OCI-LY3 (cell line): ENCODE measurements around the gene SAA1.

Source experiments
- EZH2phosphoT487 ChIP-seq: fragments of 200-600 bp; shearing (Covaris generic); IDR thresholded peaks from 2 replicates; pipeline ENCODE4 v1.6.1; 2018; ENCODE audit warnings: antibody characterized with exemption, mixed run types, low read depth
- TF ChIP-seq, protein P1 (sequence below): fragments of 200-600, 300-600 bp; sonication (generic); IDR thresholded peaks from 2 replicates; pipeline ENCODE4 v1.5.1; 2014; ENCODE audit warnings: antibody characterized with exemption, low read length, low read depth

DNA sequence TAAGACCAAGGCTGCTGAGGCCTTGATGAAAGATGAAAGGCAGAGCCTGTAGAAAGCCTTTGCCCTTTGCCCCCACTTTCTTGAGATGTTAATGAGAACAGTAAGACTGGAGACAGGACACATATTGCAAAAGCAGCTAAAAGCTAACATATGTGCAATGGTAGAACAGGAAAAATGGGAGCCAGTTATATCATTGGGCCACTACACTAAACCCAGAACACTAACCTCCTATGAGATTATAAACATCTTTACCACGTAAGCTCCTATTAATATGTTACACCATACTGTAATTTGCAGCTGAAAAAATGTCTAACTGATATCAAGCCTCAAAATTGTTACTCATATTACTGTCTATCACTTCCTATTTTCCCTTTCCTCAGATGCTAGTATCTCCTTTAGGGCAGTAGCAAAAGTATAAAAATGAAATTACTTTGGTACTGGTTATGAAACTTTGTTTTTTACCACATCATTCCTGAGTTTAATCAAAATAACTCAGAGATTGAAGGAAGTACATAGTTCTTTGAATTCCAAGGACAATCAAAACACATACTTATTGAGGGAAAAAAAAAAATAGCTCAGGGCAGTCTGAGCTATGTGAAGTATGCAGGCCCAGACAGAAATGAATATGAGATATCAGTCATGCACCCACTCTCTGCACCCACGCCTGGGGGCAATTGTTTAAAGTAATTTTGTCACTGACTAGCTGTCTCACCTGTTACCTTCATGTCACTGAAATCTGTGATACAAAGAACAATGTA, 46.8 kb downstream of the SAA1 start:
- TF ChIP-seq, protein P1, sequence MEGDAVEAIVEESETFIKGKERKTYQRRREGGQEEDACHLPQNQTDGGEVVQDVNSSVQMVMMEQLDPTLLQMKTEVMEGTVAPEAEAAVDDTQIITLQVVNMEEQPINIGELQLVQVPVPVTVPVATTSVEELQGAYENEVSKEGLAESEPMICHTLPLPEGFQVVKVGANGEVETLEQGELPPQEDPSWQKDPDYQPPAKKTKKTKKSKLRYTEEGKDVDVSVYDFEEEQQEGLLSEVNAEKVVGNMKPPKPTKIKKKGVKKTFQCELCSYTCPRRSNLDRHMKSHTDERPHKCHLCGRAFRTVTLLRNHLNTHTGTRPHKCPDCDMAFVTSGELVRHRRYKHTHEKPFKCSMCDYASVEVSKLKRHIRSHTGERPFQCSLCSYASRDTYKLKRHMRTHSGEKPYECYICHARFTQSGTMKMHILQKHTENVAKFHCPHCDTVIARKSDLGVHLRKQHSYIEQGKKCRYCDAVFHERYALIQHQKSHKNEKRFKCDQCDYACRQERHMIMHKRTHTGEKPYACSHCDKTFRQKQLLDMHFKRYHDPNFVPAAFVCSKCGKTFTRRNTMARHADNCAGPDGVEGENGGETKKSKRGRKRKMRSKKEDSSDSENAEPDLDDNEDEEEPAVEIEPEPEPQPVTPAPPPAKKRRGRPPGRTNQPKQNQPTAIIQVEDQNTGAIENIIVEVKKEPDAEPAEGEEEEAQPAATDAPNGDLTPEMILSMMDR, result no peak
- no peak for TF ChIP-seq EZH2phosphoT487
